HFF-Myc (cell line): ENCODE results near the gene NHS.

Experiments
- DNase-seq: peaks from one replicate; pipeline ENCODE4 v3.0.0-alpha.2; 2011; ENCODE audit warnings: low read depth; ENCODE audit errors: extremely low read depth
- H3K4me3 ChIP-seq: replicated peaks from 2 replicates; pipeline ENCODE4 v1.5.1; 2011; ENCODE audit warnings: low read depth, mild to moderate bottlenecking, control low read depth, low read length
- TF ChIP-seq, protein P1 (sequence below): IDR thresholded peaks from 2 replicates; pipeline ENCODE4 v1.5.1; 2012; ENCODE audit warnings: mild to moderate bottlenecking, low read depth, low read length, control low read depth; ENCODE audit errors: missing control alignments

Gene NHS

DNA sequence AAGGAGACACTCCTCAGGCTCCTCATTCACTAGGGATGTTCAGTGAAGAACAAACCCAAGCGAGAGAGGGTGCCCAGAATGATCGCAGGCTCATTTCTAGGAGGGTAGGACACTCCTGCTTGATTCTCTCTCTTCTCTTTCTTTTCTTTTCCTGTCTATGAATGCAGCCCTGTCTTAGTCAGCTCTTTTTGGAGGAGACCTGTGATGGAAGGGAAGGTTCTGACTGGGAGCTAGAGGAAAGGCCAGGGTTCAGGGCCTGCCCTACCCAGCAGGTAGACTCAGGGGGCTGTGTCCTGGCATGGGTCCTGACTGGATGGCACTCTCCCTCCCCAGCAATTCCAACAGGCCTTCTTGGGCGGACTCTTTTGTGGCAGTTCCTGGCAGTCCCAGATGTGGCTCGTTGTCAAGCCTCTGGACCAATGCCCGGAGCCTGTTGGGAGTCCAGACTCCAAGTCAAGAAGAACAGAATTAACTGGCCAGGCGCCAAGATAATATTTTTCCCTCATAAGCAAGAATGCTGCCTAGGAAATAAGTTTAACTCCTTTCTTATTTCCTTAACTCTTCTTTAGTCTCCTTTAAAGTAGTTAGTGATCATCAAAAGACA is 222.9 kb downstream of the NHS start:
- H3K4me3 ChIP-seq: no peak overlapping the region
- TF ChIP-seq, protein P1, sequence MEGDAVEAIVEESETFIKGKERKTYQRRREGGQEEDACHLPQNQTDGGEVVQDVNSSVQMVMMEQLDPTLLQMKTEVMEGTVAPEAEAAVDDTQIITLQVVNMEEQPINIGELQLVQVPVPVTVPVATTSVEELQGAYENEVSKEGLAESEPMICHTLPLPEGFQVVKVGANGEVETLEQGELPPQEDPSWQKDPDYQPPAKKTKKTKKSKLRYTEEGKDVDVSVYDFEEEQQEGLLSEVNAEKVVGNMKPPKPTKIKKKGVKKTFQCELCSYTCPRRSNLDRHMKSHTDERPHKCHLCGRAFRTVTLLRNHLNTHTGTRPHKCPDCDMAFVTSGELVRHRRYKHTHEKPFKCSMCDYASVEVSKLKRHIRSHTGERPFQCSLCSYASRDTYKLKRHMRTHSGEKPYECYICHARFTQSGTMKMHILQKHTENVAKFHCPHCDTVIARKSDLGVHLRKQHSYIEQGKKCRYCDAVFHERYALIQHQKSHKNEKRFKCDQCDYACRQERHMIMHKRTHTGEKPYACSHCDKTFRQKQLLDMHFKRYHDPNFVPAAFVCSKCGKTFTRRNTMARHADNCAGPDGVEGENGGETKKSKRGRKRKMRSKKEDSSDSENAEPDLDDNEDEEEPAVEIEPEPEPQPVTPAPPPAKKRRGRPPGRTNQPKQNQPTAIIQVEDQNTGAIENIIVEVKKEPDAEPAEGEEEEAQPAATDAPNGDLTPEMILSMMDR: no peak
- DNase-seq: no peak

DNA sequence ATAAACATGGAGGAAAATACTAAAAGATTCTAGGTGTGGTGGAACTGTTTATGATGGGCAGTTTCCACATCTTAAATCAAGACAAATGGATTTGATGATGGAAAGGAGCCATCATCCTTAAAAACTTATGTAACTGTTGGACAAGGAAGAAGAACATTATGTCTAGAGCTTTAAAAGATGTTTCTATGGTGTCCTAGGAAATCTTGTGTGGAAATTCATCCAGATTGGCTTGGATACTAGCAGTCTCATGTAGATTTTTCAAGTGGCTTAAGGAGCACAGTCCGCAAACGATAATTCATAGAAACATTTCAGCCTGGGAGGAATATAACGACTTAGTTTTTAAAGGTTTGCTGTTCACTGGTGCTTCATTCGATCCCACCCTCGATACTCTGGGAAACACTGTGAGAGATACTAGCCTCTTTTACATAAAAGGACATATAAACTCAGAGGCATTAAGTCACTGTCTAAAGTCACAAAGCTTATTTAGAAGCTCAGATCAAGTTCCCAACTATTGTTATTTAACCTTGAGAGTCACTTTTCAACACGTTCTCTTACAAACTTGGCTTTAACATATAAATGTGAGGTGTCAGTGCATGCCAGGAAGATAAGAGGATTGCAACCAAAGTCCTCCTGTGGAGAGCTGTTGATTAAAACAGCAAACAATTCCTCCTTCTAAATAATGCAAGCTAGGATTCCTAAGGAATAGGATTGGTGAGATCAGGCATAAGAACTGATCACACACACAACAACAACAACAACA is 226.6 kb downstream of the NHS start:
- DNase-seq: no peak
- TF ChIP-seq, protein P1: no peak
- no peak overlapping the region for H3K4me3 ChIP-seq

DNA sequence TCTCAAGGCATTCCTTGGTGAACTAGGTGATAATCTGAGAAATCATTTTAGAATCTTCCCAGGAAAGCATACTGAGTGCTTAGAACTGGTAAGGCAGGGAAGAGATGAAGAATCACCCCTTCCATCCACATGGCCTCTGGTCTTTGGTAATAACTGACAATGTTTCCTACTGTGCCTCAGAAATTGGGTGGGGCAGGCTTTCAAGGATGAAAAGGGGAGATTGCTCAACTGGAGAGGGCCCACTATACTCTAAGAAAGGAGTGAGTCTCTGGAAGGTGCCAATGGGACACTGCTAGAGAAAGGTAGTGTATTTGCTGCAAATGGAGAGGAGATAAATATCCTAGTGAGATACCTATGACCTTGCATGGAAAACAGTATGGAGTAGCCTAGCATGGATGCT is 227.2 kb downstream of the NHS start:
- DNase-seq: no peak
- no peak overlapping the region for H3K4me3 ChIP-seq
- TF ChIP-seq, protein P1: no peak

DNA sequence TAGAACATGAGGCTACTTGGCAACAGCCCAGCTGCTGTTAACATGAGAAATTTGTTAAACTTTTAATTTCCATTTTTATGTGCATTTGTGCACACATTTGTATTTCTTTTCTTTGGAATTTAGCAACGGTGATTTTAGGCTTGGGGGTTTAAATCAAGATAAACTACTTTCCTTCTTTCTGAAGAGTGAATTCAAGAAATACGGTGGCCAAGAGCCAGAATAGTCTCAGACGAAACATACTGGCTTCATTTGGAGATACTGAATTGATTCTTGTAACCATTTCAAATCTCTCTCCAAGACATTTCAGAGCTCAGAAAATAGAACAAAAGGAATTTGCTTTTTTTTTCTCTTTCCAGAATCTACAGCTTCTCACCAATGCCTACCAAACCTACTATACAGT is 228.2 kb downstream of the NHS start:
- no peak overlapping the region for H3K4me3 ChIP-seq
- TF ChIP-seq, protein P1: no peak
- DNase-seq: no peak

DNA sequence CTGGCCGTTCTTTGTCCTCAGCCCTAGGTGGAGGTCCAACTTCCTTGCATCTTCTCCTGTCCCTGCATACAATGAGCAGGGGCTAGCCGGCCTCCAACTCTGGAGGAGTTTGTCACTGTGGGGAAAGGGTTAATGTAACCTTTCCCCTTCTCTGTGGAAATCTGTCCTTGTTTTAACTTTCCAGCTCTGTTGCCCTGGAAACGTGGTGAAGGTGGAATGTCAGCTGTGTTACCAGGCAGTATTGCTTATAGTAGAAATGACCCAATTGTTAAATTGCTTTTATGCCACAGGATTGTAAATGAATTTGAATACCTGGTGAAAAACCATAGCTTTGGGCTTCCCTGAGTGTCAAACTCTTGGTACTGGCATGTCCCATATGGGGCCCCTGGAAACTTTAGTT is 230.7 kb downstream of the NHS start:
- no peak overlapping the region for H3K4me3 ChIP-seq
- DNase-seq: no peak
- TF ChIP-seq, protein P1: no peak

DNA sequence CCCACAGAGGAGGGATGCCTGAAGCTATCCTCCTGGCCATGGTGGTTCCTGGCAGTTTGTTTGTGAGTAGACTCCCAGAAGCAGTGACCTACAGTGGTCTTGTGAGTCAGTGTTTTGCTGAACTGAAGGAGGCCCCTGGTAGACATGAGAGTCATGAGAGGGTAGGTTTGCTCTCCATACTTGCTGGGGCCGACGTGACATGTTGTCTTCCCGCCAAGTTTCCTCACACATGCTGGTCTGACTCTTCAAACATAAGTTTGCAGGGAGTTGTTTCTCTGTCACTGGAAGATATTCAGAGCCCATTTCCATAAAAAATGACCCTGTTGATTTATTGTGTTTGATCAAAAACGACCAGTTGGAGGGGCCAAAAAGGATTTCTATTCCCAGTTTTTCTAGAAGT is 231.2 kb downstream of the NHS start:
- TF ChIP-seq, protein P1: no peak
- no peak overlapping the region for H3K4me3 ChIP-seq
- no peak for DNase-seq

DNA sequence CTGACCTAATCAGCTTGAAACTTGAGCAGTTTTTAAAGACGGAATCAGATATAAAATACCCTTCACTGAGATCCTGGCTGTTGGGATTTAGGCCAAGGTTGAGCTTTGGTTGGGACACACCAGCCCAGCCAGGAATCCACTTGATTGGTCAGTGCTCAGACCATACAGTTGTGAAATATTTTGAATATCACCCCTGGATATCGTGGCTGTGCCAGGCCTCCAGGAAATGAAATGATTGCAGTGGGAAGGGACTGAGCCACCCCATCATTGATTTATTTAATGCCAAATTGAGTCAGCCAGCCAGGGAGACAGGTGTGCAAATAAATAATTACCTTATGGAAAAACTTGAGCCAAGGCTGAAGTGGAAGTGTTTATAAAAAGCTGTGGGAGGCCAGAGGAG is 233.9 kb downstream of the NHS start:
- no peak overlapping the region for H3K4me3 ChIP-seq
- TF ChIP-seq, protein P1: no peak
- no peak for DNase-seq
